Stimulated activated CD8-positive, alpha-beta memory T cell treated with anti-CD3 and anti-CD28 coated beads, Interleukin-4, amount 100 ng/mL, for 48 hours (primary cell): ENCODE measurements around the gene EDDM3A.
"Not testable (repeated sequence)": the region's sequence is repeated elsewhere in the genome, so short reads cannot be mapped to it uniquely, and the experiment has no call there.

Experiments
- DNase-seq: peaks from one replicate; pipeline ENCODE4 v3.0.0-alpha.2; 2020

The EDDM3A gene

DNA sequence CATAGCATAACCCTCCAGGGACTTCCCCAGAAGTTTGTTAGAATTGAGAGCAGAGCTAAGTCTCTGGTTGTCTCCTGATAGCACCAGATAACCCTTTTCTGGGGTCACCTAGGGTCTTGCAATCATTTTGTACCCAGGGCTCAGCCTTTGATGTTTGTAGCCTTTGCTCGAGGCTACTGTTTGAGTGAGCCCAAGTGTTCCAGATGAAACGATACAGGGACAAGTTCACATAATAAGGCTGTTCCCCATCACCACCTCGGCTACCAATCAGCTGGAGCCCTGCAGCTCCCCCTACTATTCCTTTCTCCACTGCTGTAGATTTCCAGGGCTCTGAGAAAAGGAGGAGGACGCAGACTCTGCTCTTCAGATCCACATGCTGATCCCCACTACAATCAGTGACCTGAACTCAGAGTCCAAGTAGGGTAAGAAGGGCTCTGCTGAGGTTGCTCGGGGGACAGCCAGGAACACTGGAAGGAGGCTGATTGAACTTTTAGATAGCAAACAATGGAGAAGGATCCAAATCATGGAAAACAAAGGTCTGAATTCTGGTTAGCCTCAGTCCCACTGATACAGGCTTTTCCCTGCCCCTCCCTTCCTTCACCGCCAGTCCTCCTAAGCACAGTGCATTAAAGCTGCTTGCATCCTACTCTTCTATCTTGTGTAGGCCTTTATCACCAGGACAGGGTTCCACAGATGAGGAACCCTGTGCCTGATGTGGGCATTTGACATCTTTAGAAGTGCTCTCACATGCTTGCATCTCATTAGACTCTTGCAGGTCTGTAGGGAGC lies at the start of gene EDDM3A:
Gene EDDM3A (plus strand): TSS at position 317 of the 788 bp plus-strand sequence. CDS start 1,694 bp downstream, outside the sequence.
- no peak for DNase-seq

- no peak for DNase-seq
Measured at GRCh38 chr14:20696764-20697163, 48.9 kb upstream of the EDDM3A start.

GRCh38 chr14:20697273-20698017 lies 48.2 kb upstream of the EDDM3A start:
- DNase-seq = peak; percentile 68

- no peak for DNase-seq
Measured at GRCh38 chr14:20698018-20698329, 47.7 kb upstream of the EDDM3A start.

DNA sequence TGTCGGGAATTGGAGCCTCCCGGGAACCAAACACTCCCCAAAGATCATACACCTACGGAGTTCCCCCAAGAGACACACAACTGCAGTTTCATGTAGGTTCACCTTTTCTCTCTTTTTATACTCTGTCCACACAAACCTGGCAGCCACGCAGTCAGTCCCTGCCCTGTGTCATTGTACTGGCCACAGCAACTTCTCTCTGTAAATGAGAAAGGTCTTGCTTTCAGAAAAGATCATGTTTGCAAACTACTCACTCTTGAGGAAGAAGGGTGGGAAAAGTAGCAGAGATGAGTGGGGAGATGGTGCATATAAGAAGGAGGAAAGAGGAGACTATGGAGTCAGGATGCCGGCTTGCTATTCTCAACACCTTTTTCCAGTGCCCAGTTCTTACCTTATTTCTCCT lies 46.8 kb upstream of the EDDM3A start:
- DNase-seq = no peak

DNA sequence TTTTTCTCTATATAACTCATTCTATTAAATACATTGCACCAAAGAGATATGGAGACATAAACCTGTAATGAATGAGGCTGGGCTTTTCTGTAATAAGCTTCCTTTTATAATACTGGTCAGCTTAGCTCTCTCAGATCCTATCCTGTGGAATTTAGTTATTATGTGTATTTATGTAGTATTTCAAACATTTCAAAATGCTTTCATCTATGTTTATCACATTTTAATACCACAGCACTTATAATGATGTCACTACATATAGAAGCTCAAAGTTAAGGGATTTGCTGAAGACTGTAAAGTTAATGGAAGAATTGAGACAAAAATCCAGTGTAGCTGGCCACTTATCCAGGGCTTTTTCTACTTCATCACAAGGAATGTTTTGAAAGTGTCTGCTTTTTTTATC lies 45.8 kb upstream of the EDDM3A start:
- DNase-seq = no peak

DNA sequence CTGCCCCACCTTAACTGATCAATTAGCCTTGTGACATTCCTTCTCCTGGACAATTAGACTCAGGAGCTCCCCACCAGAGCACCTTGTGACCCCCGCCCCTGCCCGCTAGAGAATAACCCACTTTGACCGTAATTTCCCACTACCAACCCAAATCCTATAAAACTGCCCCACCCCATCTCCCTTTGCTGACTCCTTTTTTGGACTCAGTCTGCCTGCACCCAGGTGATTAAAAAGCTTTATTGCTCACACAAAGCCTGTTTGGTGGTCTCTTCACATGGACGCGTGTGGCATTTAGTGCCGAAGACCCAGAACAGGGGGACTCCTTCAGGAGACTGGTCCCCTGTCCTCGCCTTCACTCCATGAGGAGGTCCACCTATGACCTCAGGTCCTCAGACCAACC lies 44.7 kb upstream of the EDDM3A start:
- not testable (repeated sequence) for DNase-seq

GRCh38 chr14:20706657-20707355 lies 38.9 kb upstream of the EDDM3A start:
- no peak for DNase-seq

GRCh38 chr14:20707622-20708021 lies 38.1 kb upstream of the EDDM3A start:
- DNase-seq = no peak

DNA sequence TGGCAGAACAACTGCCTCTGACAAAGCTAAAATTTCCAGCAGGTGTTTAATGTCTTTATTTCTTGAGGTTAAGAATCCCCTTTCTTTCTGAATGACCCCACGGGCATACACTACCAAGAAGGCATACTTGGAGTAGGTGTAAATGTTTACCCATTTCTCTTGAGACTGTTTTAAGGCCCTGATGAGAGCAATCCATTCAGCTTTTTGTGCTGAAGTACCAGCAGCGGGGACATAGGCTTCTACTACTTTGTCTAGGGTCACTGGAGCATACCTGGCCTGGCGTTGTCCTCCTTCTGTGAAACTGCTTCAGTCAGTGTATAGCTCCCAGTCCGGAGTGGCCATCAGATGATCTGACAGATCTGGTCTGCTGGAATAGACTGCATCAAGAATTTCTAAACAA lies 34.4 kb upstream of the EDDM3A start:
- DNase-seq = no peak

- no peak for DNase-seq
Measured at GRCh38 chr14:20711685-20712084, 34.0 kb upstream of the EDDM3A start.

DNA sequence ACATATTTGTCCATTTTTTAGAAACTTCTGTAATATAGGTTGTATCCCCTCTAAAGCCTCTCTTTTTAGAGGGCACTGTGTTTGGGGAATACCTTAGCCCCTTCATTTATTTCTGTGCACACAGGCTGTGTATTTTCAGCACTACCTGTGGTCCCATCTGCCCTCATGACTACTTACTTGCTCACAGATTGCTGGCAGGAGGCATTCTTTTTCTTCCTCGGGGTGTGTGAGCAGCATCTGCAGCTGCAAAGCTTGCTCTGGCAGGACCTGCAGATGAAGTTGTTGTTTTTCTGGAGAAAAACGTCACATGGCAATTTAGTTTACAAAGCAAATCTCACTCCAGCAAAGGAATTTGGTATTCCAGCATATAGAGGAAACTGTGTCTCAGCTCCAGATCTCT lies 32.8 kb upstream of the EDDM3A start:
- DNase-seq = no peak

GRCh38 chr14:20714593-20715250 lies 31.0 kb upstream of the EDDM3A start:
- no peak for DNase-seq

DNA sequence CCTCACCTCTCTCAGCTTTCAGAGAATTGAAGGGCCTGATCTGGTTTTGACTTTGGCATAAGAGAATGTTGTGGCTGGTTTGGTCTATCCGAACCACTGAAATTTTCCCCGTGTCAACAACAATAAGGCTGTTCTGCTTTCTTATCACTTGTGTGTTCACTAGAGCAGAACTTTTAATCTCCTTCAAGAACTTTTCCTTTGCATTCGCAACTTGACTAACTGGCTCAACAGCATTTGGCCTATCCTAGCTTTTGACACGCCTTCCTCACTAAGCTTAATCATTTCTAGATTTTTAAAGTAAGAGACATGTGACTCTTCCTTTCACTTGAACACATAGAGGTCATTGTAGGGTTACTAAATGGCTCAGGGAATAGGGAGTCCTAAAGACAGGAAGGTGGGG lies 25.9 kb upstream of the EDDM3A start:
- no peak for DNase-seq

- no peak for DNase-seq
Measured at GRCh38 chr14:20720741-20721140, 24.9 kb upstream of the EDDM3A start.

DNA sequence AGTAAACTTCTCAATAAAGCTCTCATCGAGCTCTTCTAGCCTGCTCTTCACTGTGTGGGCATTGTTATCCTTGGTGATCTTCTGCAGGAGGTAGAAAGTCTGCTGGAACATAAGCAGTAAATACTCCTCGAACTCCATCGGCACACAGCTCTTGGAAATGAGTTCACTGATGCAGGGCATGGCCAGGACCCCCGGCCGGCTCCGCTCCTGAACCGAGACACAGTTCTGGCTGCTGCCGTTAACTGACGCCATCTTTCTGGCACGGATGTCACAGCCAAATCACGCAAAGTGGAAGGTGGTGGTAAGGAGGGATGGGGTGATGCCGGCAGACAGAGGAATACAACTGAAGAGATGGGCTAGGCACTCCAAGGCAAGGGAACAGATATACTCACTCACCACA lies 23.7 kb upstream of the EDDM3A start:
- DNase-seq = no peak

- DNase-seq = no peak
Measured at GRCh38 chr14:20723488-20723887, 22.2 kb upstream of the EDDM3A start.

GRCh38 chr14:20726121-20726520 lies 19.6 kb upstream of the EDDM3A start:
- DNase-seq = not testable (repeated sequence)

- no peak for DNase-seq
Measured at GRCh38 chr14:20726531-20726930, 19.2 kb upstream of the EDDM3A start.

GRCh38 chr14:20730891-20731290 lies 14.8 kb upstream of the EDDM3A start:
- no peak for DNase-seq

DNA sequence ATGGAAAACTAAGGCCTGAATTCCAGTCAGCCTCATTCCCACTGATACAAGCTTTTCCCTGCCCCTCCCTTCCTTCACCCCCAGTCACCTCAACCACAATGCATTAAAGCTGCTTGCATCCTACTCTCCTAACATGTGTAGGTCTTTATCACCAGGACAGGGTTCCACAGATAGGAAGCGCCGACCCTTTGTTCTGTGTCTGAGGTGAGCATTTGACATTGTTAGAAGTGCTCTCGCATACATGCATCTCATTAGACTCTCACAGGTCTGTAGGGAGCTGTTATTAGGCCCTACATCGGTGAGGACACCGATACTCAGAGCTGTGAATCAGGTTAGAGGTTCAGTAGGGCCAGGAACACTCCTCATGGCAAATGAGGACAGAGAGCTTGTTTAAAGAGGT lies 13.2 kb upstream of the EDDM3A start:
- DNase-seq = no peak

GRCh38 chr14:20732979-20733635 lies 12.6 kb upstream of the EDDM3A start:
- DNase-seq = no peak
